ENCODE results near the gene ATG16L2. TPM values are rescaled to one million over a fixed set of nuclear protein-coding genes. Genes with fewer than 3 reads are reported as not detected.

The ATG16L2 gene
- total RNA-seq, 4 donors from 2014 or later: 50.2 to 206 (median 85.3) TPM

DNA sequence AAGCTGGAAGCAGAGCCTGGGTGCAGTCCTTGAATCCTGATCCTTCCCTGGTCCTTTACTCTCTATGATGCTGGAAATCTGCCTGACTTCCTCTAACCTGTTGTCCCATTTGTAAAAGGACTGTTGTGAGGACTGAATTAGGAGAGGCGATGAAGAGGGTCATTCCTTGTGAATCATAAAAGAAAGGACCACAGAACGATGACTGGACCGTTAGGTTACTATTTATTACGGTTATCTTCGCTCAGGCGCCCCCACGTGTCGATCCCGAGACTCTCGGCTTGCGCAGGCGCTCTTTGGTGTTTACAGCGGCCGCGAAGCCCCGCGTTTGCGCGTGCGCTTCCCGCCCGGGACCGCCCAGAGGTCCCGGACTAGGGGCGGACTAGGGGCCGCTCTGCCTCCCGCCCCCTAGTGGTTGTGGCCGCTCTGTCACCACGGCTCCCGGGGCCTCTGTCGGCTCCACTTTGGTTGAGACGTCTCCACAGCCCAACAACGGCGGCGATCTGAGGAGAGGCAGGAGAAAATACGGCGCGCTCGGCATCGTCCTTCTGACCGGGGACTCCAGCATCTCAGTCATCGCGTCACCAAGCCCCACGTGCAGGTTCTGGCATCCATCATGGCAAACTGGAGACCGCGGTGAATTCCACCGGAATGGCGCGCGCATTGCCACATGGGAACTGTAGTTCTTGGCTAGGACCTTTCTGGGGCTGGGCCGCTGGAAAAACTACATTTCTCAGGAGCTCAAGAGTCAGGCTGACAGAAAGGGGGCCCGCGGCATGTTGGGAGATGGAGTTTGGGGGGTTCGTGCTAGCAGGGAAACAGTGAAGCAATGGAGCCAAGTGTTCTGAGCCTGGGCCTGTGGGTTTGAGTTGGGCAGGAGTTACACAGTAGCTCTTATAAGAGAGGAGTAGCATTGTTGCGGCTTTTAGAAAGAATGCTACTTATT is 20.5 kb upstream of the ATG16L2 start, which contains the start of gene STARD10:
STARD10 (minus strand) TSS at position 623 of the 943 bp plus-strand sequence. CDS start 12,866 bp downstream, outside the sequence.
- intact Hi-C loops (cut with DNase I; ENCODE audit: low total_unique reads) (loop anchor here (5.0 kb wide), 1 partner anchor 66 kb away; no protein-coding TSS in a partner anchor), in situ Hi-C loops (cut with MboI; ENCODE audit: low pct_ligation_motif_present in 1 of 4, low pct_unique_long_range_greater_than_20kb in 1 of 4, low sequenced_read_pairs in 3 of 4) (loop anchor here in 3 of 4 donors (10.0 kb wide), 1 partner anchor 69 kb away; no protein-coding TSS in a partner anchor)
- Histone ChIP-seq H3K36me3 (no peaks in the 10 kb centered on the region), H3K27me3 (no peaks in the 10 kb centered on the region), H3K27ac (peak within 1 kb of the TSS; percentile 87 to 95 (median 93)), H3K4me1 (peaks cover 4 to 22% (median 13%) of the 10 kb centered on the region in 4 donors), H3K9me3 (no peaks in the 10 kb centered on the region), H3K4me3 (peak within 1 kb of the TSS; percentile 55 to 74 (median 58))
- WGBS, 2 donors (ENCODE audit: low coverage in 1 of 2): 0 to 3% methylated on average over 4 to 48 of the region's 55 CpGs
- peak; percentile 96 for DNase-seq
- peak; percentile 31 to 56 (median 36) for TF ChIP-seq POLR2AphosphoS5 (IDR thresholded peaks at IDR 0.05)
- no peak for TF ChIP-seq EP300 (IDR thresholded peaks at IDR 0.05; ENCODE audit: low read depth)
- TF ChIP-seq CTCF (IDR thresholded peaks at IDR 0.05): peak; percentile 96 to 100 (median 98)
- TF ChIP-seq POLR2A (IDR thresholded peaks at IDR 0.05): peak; percentile 37

- TF ChIP-seq EP300 (IDR thresholded peaks at IDR 0.05; ENCODE audit: low read depth) (no peak), POLR2AphosphoS5 (IDR thresholded peaks at IDR 0.05) (no peak), CTCF (IDR thresholded peaks at IDR 0.05) (no peak), POLR2A (IDR thresholded peaks at IDR 0.05) (no peak)
- H3K4me1 ChIP-seq: peaks cover 0 to 10% (median 4%) of the 10 kb centered on the region in 4 donors
- H3K36me3 ChIP-seq: no peaks in the 10 kb centered on the region
- DNase-seq: no peak
- intact Hi-C loops (cut with DNase I; ENCODE audit: low total_unique reads): no loop called here
- no peaks in the 10 kb centered on the region for H3K9me3 ChIP-seq
- in situ Hi-C loops (cut with MboI; ENCODE audit: low pct_ligation_motif_present in 1 of 4, low pct_unique_long_range_greater_than_20kb in 1 of 4, low sequenced_read_pairs in 3 of 4): loop anchor here (5.0 to 10.0 kb wide), 2 partner anchors 71 to 74 kb away; no protein-coding TSS in a partner anchor
- H3K27me3 ChIP-seq: no peaks in the 10 kb centered on the region
- H3K27ac ChIP-seq: no peak overlapping the region
- WGBS, 2 donors (ENCODE audit: low coverage in 1 of 2): 80 to 87% methylated on average over 3 to 4 of the region's 4 CpGs
- no peak overlapping the region for H3K4me3 ChIP-seq
Observed at GRCh38 chr11:72798361-72798760, 15.8 kb upstream of the ATG16L2 start.

DNA sequence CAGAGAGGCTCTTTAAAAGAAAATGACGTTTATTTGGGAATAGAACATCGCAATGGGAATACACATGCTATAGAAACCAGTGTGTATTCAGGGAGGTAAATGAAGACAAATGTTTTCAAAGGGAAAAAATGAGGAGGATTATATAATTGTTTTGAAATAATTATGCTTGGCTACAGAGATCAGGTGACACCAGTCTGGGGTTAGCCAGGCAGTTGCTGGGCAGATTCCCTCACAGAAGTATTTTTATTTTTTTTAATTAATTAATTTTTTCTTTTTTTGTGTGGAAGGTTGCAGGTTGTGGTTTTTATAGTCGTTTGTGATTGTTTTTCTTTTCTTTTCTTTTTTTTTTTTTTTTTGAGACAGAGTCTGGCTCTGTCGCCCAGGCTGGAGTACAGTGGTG is 14.8 kb upstream of the ATG16L2 start:
- in situ Hi-C loops (cut with MboI; ENCODE audit: low pct_ligation_motif_present in 1 of 4, low pct_unique_long_range_greater_than_20kb in 1 of 4, low sequenced_read_pairs in 3 of 4) (loop anchor here (5.0 to 10.0 kb wide), 2 partner anchors 72 to 75 kb away; no protein-coding TSS in a partner anchor), intact Hi-C loops (cut with DNase I; ENCODE audit: low total_unique reads) (no loop called here)
- Histone ChIP-seq H3K36me3 (no peaks in the 10 kb centered on the region), H3K4me1 (peaks cover 0 to 4% (median under 1%) of the 10 kb centered on the region in 4 donors), H3K27ac (no peak overlapping the region), H3K27me3 (no peaks in the 10 kb centered on the region), H3K9me3 (no peaks in the 10 kb centered on the region), H3K4me3 (no peak overlapping the region)
- DNase-seq: no peak
- WGBS, 2 donors (ENCODE audit: low coverage in 1 of 2): 50 to 70% methylated on average over 4 of the region's 4 CpGs
- no peak for TF ChIP-seq CTCF (IDR thresholded peaks at IDR 0.05)
- TF ChIP-seq POLR2A (IDR thresholded peaks at IDR 0.05): no peak
- TF ChIP-seq POLR2AphosphoS5 (IDR thresholded peaks at IDR 0.05): no peak
- TF ChIP-seq EP300 (IDR thresholded peaks at IDR 0.05; ENCODE audit: low read depth): no peak

- Histone ChIP-seq H3K4me3 (no peak overlapping the region), H3K36me3 (no peaks in the 10 kb centered on the region), H3K9me3 (no peaks in the 10 kb centered on the region), H3K4me1 (no peaks in the 10 kb centered on the region), H3K27me3 (no peaks in the 10 kb centered on the region), H3K27ac (no peak overlapping the region)
- TF ChIP-seq CTCF (IDR thresholded peaks at IDR 0.05) (no peak), POLR2A (IDR thresholded peaks at IDR 0.05) (no peak), EP300 (IDR thresholded peaks at IDR 0.05; ENCODE audit: low read depth) (no peak), POLR2AphosphoS5 (IDR thresholded peaks at IDR 0.05) (no peak)
- no peak for DNase-seq
- in situ Hi-C loops (cut with MboI; ENCODE audit: low pct_ligation_motif_present in 1 of 4, low pct_unique_long_range_greater_than_20kb in 1 of 4, low sequenced_read_pairs in 3 of 4): no loop called here
- 78 to 100% methylated on average over 5 to 6 of the region's 6 CpGs for WGBS, 2 donors (ENCODE audit: low coverage in 1 of 2)
- intact Hi-C loops (cut with DNase I; ENCODE audit: low total_unique reads): no loop called here
Observed at GRCh38 chr11:72802822-72803221, 11.4 kb upstream of the ATG16L2 start.
